IMR-90 (cell line): Measurements from ENCODE around the gene STYXL1. TPM values are rescaled to one million over a fixed set of nuclear protein-coding genes. Genes with fewer than 3 reads are reported as not detected.

ENCODE experiments used
- ATAC-seq: fragments of 200-7000 bp; cut with Tn5 transposase; 2 replicates; pipeline ENCODE4 v1.9.1; 2020; ENCODE audit warnings: low read depth, mild to moderate bottlenecking, moderate library complexity
- BruUV-seq: library from RNA; stranded (reverse); fragments of 400-500 nt; replicated peaks from 2 replicates; lab custom pipeline; 2021; lab: Mats Ljungman, UMichigan
- CTCF ChIA-PET: fragments of 300-600 bp; formaldehyde crosslinking; extraction: SDS; loops from one replicate; lab custom pipeline; 2021; ENCODE audit warnings: antibody characterized with exemption; lab: Yijun Ruan, JAX
- POLR2A ChIA-PET: fragments of 300-600 bp; sonication (Branson Sonifier 250); formaldehyde crosslinking; loops from one replicate; lab custom pipeline; 2022; ENCODE audit warnings: antibody characterized with exemption; ENCODE audit not compliant: unreplicated experiment; lab: Charles Lee
- DNase-seq: peaks from one replicate; pipeline ENCODE4 v3.0.0; 2013
- H2AFZ ChIP-seq: replicated peaks from 2 replicates; pipeline ENCODE3; 2013; ENCODE audit warnings: low read length, mild to moderate bottlenecking; ENCODE audit not compliant: poor library complexity
- H2AK5ac ChIP-seq: 2 replicates; pipeline ENCODE4 v1.6.1; 2013; ENCODE audit warnings: low read depth, low read length, inconsistent platforms
- H2AK9ac ChIP-seq: replicated peaks from 2 replicates; pipeline ENCODE3; 2013; ENCODE audit warnings: mild to moderate bottlenecking, low read depth, low read length, moderate library complexity; ENCODE audit not compliant: poor library complexity
- H2BK120ac ChIP-seq: 2 replicates; pipeline ENCODE4 v1.6.1; 2013; ENCODE audit warnings: low read depth, low read length, inconsistent platforms
- H2BK15ac ChIP-seq: 3 replicates; pipeline ENCODE4 v1.6.1; 2013; ENCODE audit warnings: low read depth, low read length, inconsistent platforms
- H2BK20ac ChIP-seq: 2 replicates; pipeline ENCODE4 v1.6.1; 2013; ENCODE audit warnings: low read depth, mild to moderate bottlenecking, inconsistent platforms, low read length, moderate library complexity
- H2BK5ac ChIP-seq: 2 replicates; pipeline ENCODE4 v1.6.1; 2013; ENCODE audit warnings: mild to moderate bottlenecking, low read depth, low read length, inconsistent platforms; ENCODE audit not compliant: poor library complexity, severe bottlenecking
- H3K14ac ChIP-seq: replicated peaks from 2 replicates; pipeline ENCODE4 v1.6.1; 2013; ENCODE audit warnings: low read depth, low read length, inconsistent platforms
- H3K18ac ChIP-seq: 2 replicates; pipeline ENCODE4 v1.6.1; 2013; ENCODE audit warnings: low read depth, low read length, control low read depth
- H3K23ac ChIP-seq: 2 replicates; pipeline ENCODE4 v1.6.1; 2013; ENCODE audit warnings: low read depth, low read length, inconsistent platforms
- H3K27ac ChIP-seq: 2 replicates; pipeline ENCODE4 v1.5.1; 2013; ENCODE audit warnings: mild to moderate bottlenecking, control low read depth, low read length; ENCODE audit not compliant: insufficient read depth
- H3K27me3 ChIP-seq: 2 replicates; pipeline ENCODE4 v1.6.1; 2013; ENCODE audit warnings: low read length; ENCODE audit not compliant: control insufficient read depth, insufficient read depth
- H3K36me3 ChIP-seq: 2 replicates; pipeline ENCODE4 v1.6.1; 2013; ENCODE audit warnings: low read length, mixed read lengths; ENCODE audit not compliant: control insufficient read depth, insufficient read depth
- H3K4ac ChIP-seq: 2 replicates; pipeline ENCODE4 v1.6.1; 2013; ENCODE audit warnings: low read depth, low read length, inconsistent platforms
- H3K4me1 ChIP-seq: 2 replicates; pipeline ENCODE4 v1.6.1; 2013; ENCODE audit warnings: low read length, mixed read lengths; ENCODE audit not compliant: control insufficient read depth, insufficient read depth
- H3K4me2 ChIP-seq: 2 replicates; pipeline ENCODE4 v1.6.1; 2013; ENCODE audit warnings: low read depth, mild to moderate bottlenecking, control low read depth, low read length, moderate library complexity
- H3K4me3 ChIP-seq: 2 replicates; pipeline ENCODE4 v1.5.1; 2013; ENCODE audit warnings: low read depth, mild to moderate bottlenecking, control low read depth, low read length, moderate library complexity; ENCODE audit not compliant: insufficient read depth
- H3K56ac ChIP-seq: 2 replicates; pipeline ENCODE4 v1.6.1; 2013; ENCODE audit warnings: low read length, inconsistent platforms; ENCODE audit not compliant: insufficient read depth; ENCODE audit errors: extremely low read depth
- H3K79me1 ChIP-seq, 2 experiments: 2 replicates each; pipeline ENCODE4 v1.6.1; 2013; ENCODE audit warnings: low read length in 2 of 2, inconsistent platforms in 1 of 2, low read depth in 1 of 2
- H3K9ac ChIP-seq: 2 replicates; pipeline ENCODE4 v1.6.1; 2013; ENCODE audit warnings: low read depth, low read length, control low read depth
- H3K9me1 ChIP-seq: 2 replicates; pipeline ENCODE4 v1.6.1; 2013; ENCODE audit warnings: low read length, inconsistent platforms; ENCODE audit not compliant: insufficient read depth
- H3K9me3 ChIP-seq: 2 replicates; pipeline ENCODE4 v1.6.1; 2013; ENCODE audit warnings: low read length; ENCODE audit not compliant: control insufficient read depth, insufficient read depth
- H4K20me1 ChIP-seq: 2 replicates; pipeline ENCODE4 v1.6.1; 2013; ENCODE audit warnings: low read length, inconsistent platforms; ENCODE audit not compliant: insufficient read depth
- H4K5ac ChIP-seq: 2 replicates; pipeline ENCODE4 v1.6.1; 2013; ENCODE audit warnings: mild to moderate bottlenecking, low read depth, low read length, control low read depth
- H4K8ac ChIP-seq, 2 experiments: 2 replicates each; pipeline ENCODE4 v1.6.1; 2013; ENCODE audit warnings: low read depth in 2 of 2, low read length in 2 of 2, control low read depth in 1 of 2, inconsistent platforms in 1 of 2
- H4K91ac ChIP-seq: 2 replicates; pipeline ENCODE4 v1.6.1; 2013; ENCODE audit warnings: low read depth, low read length, inconsistent platforms; ENCODE audit not compliant: insufficient read depth
- MAZ ChIP-seq: IDR thresholded peaks from 2 replicates; pipeline ENCODE4 v1.6.1; 2012; ENCODE audit warnings: low read depth, mild to moderate bottlenecking, low read length, improper control_type of control experiment, moderate library complexity, borderline replicate concordance
- RAD21 ChIP-seq: IDR thresholded peaks from 2 replicates; pipeline ENCODE4 v1.6.1; 2012; ENCODE audit warnings: low read length, improper control_type of control experiment
- SMC3 ChIP-seq: fragments of 150-350 bp; IDR thresholded peaks from 2 replicates; pipeline ENCODE4 v1.6.1; 2016; ENCODE audit warnings: low read depth, mild to moderate bottlenecking, antibody characterized with exemption, low read length, moderate library complexity
- WGBS, 2 experiments: methylation state at CpG; one replicate each; pipeline versions ENCODE4 v1.1.5 to v1.1.7; 2013; ENCODE audit warnings: missing lambda C conversion rate in 2 of 2; ENCODE audit not compliant: insufficient read length in 1 of 2; ENCODE audit errors: extremely low coverage in 2 of 2; 5-methylcytosine and 5-hydroxymethylcytosine counted together
- dilution Hi-C: fragments of 300-500 bp; cut with HindIII; formaldehyde crosslinking; loops from one replicate; pipeline ENCODE4 v1.14.3; 2018; ENCODE audit warnings: low sequenced_read_pairs; ENCODE audit not compliant: unreplicated experiment
- in situ Hi-C: fragments of 300-500 bp; cut with MboI; formaldehyde crosslinking; loops from 3 replicates; pipeline ENCODE4 v1.14.3; 2019; ENCODE audit warnings: low sequenced_read_pairs, inconsistent platforms, mixed read lengths
- intact Hi-C: fragments of 100-400 bp; cut with micrococcal nuclease; formaldehyde crosslinking; loops from 2 replicates; pipeline ENCODE4 v1.10.0; 2022
- polyA plus RNA-seq, 3 experiments: library from polyadenylated mRNA; depleted of rRNA; stranded (reverse); fragments of >200 nt; gene quantifications; 2 replicates each; pipeline ENCODE4 v1.2.3, GENCODE V29; 2012; ENCODE audit warnings: low replicate concordance in 1 of 3
- total RNA-seq: library from RNA; depleted of rRNA; stranded (reverse); fragments of >200 nt; gene quantifications from 2 replicates; pipeline ENCODE4 v1.2.3, GENCODE V29; 2012
- TF ChIP-seq, protein P1 (sequence below): conservative IDR thresholded peaks from 2 replicates; pipeline ENCODE4 v1.5.1; 2012; ENCODE audit warnings: mild to moderate bottlenecking, low read depth, low read length, improper control_type of control experiment

STYXL1 gene
- total and polyA plus RNA-seq, 2 of the 4 experiments (the other 2 are of a cell fraction), result 66.1 to 73.8 TPM

DNA sequence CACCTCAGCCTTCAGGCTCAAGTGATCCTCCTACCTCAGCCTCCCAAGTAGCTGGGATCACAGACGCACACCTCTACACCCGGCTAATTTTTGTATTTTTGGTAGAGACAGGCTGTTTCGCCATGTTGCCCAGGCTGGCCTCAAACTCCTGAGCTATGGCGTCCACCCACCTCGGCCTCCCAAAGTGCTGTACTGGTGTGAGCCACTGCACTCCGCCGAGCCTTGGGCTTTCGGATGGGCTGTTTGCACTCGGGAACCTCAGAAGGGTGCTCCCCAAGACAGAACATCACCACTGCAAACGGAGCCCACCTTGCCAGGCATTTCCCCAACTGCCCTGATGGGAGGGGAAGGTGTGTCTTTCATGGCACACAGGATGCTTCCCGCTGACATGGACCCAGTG lies 80.7 kb downstream of the STYXL1 start:
- Histone ChIP-seq H3K18ac (no peak overlapping the region), H2AFZ (peak overlapping the region; percentile 49), H3K9ac (no peak overlapping the region), H3K9me3 (no peaks in the 10 kb centered on the region), H3K36me3 (peaks cover 9% of the 10 kb centered on the region; the same call in 1 of the 2 replicates), H3K56ac (no peak overlapping the region), H3K14ac (no peak overlapping the region), H3K4me2 (no peak overlapping the region), H3K23ac (0 out of 2 replicates have a peak overlapping the region, but pooled peaks have one; percentile 23), H3K27me3 (no peaks in the 10 kb centered on the region), H2AK5ac (peak overlapping the region; percentile 48; the same call in 1 of the 2 replicates), H2AK9ac (peak overlapping the region; percentile 76), H3K4me1 (peaks cover 18% of the 10 kb centered on the region), H4K8ac (no peak overlapping the region), H2BK5ac (no peak overlapping the region), H4K91ac (no peak overlapping the region), H2BK15ac (no peak overlapping the region), H3K27ac (no peak overlapping the region), H2BK20ac (no peak overlapping the region), H3K9me1 (peaks cover 21% of the 10 kb centered on the region), H3K4ac (peak overlapping the region; percentile 22; the same call in 1 of the 2 replicates), H4K20me1 (no peaks in the 10 kb centered on the region), H4K5ac (no peak overlapping the region), H2BK120ac (no peak overlapping the region), H3K79me1 (peaks cover 6 to 49% of the 10 kb centered on the region in 2 experiments), H3K4me3 (no peak overlapping the region)
- TF ChIP-seq RAD21 (no peak), SMC3 (no peak), MAZ (no peak)
- TF ChIP-seq, protein P1, sequence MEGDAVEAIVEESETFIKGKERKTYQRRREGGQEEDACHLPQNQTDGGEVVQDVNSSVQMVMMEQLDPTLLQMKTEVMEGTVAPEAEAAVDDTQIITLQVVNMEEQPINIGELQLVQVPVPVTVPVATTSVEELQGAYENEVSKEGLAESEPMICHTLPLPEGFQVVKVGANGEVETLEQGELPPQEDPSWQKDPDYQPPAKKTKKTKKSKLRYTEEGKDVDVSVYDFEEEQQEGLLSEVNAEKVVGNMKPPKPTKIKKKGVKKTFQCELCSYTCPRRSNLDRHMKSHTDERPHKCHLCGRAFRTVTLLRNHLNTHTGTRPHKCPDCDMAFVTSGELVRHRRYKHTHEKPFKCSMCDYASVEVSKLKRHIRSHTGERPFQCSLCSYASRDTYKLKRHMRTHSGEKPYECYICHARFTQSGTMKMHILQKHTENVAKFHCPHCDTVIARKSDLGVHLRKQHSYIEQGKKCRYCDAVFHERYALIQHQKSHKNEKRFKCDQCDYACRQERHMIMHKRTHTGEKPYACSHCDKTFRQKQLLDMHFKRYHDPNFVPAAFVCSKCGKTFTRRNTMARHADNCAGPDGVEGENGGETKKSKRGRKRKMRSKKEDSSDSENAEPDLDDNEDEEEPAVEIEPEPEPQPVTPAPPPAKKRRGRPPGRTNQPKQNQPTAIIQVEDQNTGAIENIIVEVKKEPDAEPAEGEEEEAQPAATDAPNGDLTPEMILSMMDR, result no peak
- dilution Hi-C loops (no loop called here), intact Hi-C loops (loop anchor here (10.0 kb wide), 1 partner anchor 52 kb away; the partner anchor contains the start of gene POR), in situ Hi-C loops (no loop called here)
- CTCF ChIA-PET, result interaction anchor here (0.6 kb wide), 1 partner anchor 19 kb away, joined by 3 read pairs; no protein-coding TSS in a partner anchor
- DNase-seq (no peak), ATAC-seq (no peak)
- no TSS peak for BruUV-seq
- POLR2A ChIA-PET, result no interaction called here
- 87% methylated on average over 3 of the region's 11 CpGs; no CpG with 5 or more reads in 1 of the 2 experiments for WGBS, 2 experiments
